GM12878 (cell line): ENCODE data around the gene ARMC9. TPM values are rescaled to one million over a fixed set of nuclear protein-coding genes. Genes with fewer than 3 reads are reported as not detected.

Experiments
- ATAC-seq: fragments of 200-7000 bp; cut with Tn5 transposase; 3 replicates; pipeline ENCODE4 v1.9.1; 2020; ENCODE audit warnings: mild to moderate bottlenecking, moderate library complexity
- BruUV-seq: library from RNA; stranded (reverse); fragments of 400-500 nt; replicated peaks from 2 replicates; lab custom pipeline; 2021; lab: Mats Ljungman, UMichigan
- CTCF ChIA-PET: fragments of 300-600 bp; sonication (Branson Sonifier 250); formaldehyde crosslinking; extraction: SDS; loops from one replicate; lab custom pipeline; 2021; ENCODE audit warnings: inconsistent platforms; lab: Yijun Ruan, JAX
- POLR2A ChIA-PET: fragments of 350-600 bp; formaldehyde crosslinking; extraction: SDS; loops from one replicate; lab custom pipeline; 2021; ENCODE audit warnings: inconsistent platforms; lab: Charles Lee
- RAD21 ChIA-PET: fragments of 300-600 bp; sonication (Branson Sonifier 250); formaldehyde crosslinking; loops from one replicate; lab custom pipeline; 2023; ENCODE audit warnings: antibody characterized with exemption; ENCODE audit not compliant: unreplicated experiment; lab: Charles Lee
- SMC1A ChIA-PET: fragments of 300-600 bp; sonication (Branson Sonifier 250); formaldehyde crosslinking; loops from one replicate; lab custom pipeline; 2023; ENCODE audit not compliant: unreplicated experiment, uncharacterized antibody; lab: Charles Lee
- DNase-seq: peaks from one replicate; pipeline ENCODE4 v3.0.0-alpha.2; 2011; ENCODE audit warnings: low read depth, low spot score
- FAIRE-seq: peaks from 3 replicates; lab custom pipeline; 2011; peaks lifted over from hg19 to GRCh38; lab: Jason Lieb, UNC
- H2AFZ ChIP-seq: 2 replicates; pipeline ENCODE4 v1.6.0; 2011; ENCODE audit warnings: low read depth, low read length, control low read depth; ENCODE audit not compliant: control insufficient read depth
- H3K27ac ChIP-seq: 2 replicates; pipeline ENCODE4 v1.5.1; 2011; ENCODE audit warnings: control low read depth; ENCODE audit not compliant: control insufficient read depth, insufficient read depth
- H3K27me3 ChIP-seq, 2 experiments: replicated peaks in 1 of 2; 2 replicates each; pipeline versions ENCODE4 v1.6.0 to v1.6.1; 2011; ENCODE audit warnings: low read length in 1 of 2; ENCODE audit not compliant: control insufficient read depth in 2 of 2, insufficient read depth in 2 of 2
- H3K36me3 ChIP-seq, 2 experiments: 2 replicates each; pipeline ENCODE4 v1.5.1; 2011; ENCODE audit warnings: low read length in 1 of 2; ENCODE audit not compliant: control insufficient read depth in 2 of 2, insufficient read depth in 2 of 2
- H3K4me1 ChIP-seq: 2 replicates; pipeline ENCODE4 v1.6.1; 2011; ENCODE audit warnings: mild to moderate bottlenecking, low read length, moderate library complexity, mixed read lengths; ENCODE audit not compliant: control insufficient read depth, insufficient read depth
- H3K4me2 ChIP-seq: 2 replicates; pipeline ENCODE4 v1.6.0; 2011; ENCODE audit warnings: control low read depth; ENCODE audit not compliant: control insufficient read depth, insufficient read depth
- H3K4me3 ChIP-seq: fragments of 200-600 bp; sonication (generic); 2 replicates; pipeline ENCODE4 v1.5.1; 2016
- H3K79me2 ChIP-seq: 2 replicates; pipeline ENCODE4 v1.6.0; 2011; ENCODE audit warnings: low read length; ENCODE audit not compliant: control insufficient read depth, insufficient read depth
- H3K9ac ChIP-seq: 2 replicates; pipeline ENCODE4 v1.8.0; 2011; ENCODE audit warnings: low read length, control low read depth, mixed read lengths; ENCODE audit not compliant: control insufficient read depth, insufficient read depth
- H3K9me3 ChIP-seq: replicated peaks from 3 replicates; pipeline ENCODE4 v1.5.1; 2011; ENCODE audit warnings: mild to moderate bottlenecking, low read length; ENCODE audit not compliant: control insufficient read depth, insufficient read depth
- H4K20me1 ChIP-seq: 2 replicates; pipeline ENCODE4 v1.6.0; 2011; ENCODE audit not compliant: control insufficient read depth, insufficient read depth
- CBX5 ChIP-seq: sonication (generic); IDR thresholded peaks from 2 replicates; pipeline ENCODE4 v1.6.1; 2016; ENCODE audit warnings: low read depth, moderate library complexity, mild to moderate bottlenecking, inconsistent platforms
- FOXM1 ChIP-seq: IDR thresholded peaks from 2 replicates; pipeline ENCODE4 v1.6.1; 2012; ENCODE audit warnings: low read depth, mild to moderate bottlenecking, inconsistent platforms, low read length, moderate library complexity
- MYC ChIP-seq: IDR thresholded peaks from 2 replicates; pipeline ENCODE4 v1.6.1; 2011; ENCODE audit warnings: mild to moderate bottlenecking, low read length, moderate library complexity, inconsistent platforms; ENCODE audit not compliant: insufficient read depth, insufficient replicate concordance, insufficient read length, severe bottlenecking
- RCOR1 ChIP-seq: conservative IDR thresholded peaks from 2 replicates; pipeline ENCODE4 v1.6.1; 2012; ENCODE audit warnings: low read depth, low read length, improper control_type of control experiment
- SMAD5 ChIP-seq: IDR thresholded peaks from 2 replicates; pipeline ENCODE4 v1.6.1; 2016; ENCODE audit warnings: antibody characterized with exemption, low read depth
- ZZZ3 ChIP-seq: IDR thresholded peaks from 2 replicates; pipeline ENCODE4 v1.6.1; 2011; ENCODE audit warnings: low read depth; ENCODE audit not compliant: control insufficient read depth, insufficient read length
- WGBS: methylation state at CpG from one replicate; pipeline ENCODE4 v1.1.6; 2016; ENCODE audit warnings: low lambda C conversion rate; ENCODE audit not compliant: insufficient replicate concordance, insufficient coverage; ENCODE audit errors: missing lambda C conversion rate; 5-methylcytosine and 5-hydroxymethylcytosine counted together
- in situ Hi-C: fragments of 300-500 bp; cut with MboI; formaldehyde crosslinking; loops from 9 replicates; pipeline ENCODE4 v1.14.3; 2018; ENCODE audit warnings: mixed read lengths
- intact Hi-C: fragments of 100-400 bp; cut with micrococcal nuclease; formaldehyde crosslinking; loops from one replicate; pipeline ENCODE4 v1.14.2; 2022; ENCODE audit not compliant: unreplicated experiment
- polyA plus RNA-seq, 11 experiments: library from polyadenylated mRNA; depleted of rRNA in 4 of 11; unstranded in 6 of 11; stranded (reverse) in 5 of 11; fragments of >200 nt; fragmentation: Nextera tagmentation in 4 of 11; fragmentation: Illumina TruSeq in 1 of 11; extraction: Ambion mirVana in 4 of 11; extraction: Trizol in 1 of 11; gene quantifications; 1 replicate in 1 of 11; 2 replicates in 10 of 11; pipeline versions ENCODE4 v1.2.1 to v1.2.3, GENCODE V29; 2011 to 2016; ENCODE audit warnings: inconsistent platforms in 2 of 11, missing spikeins in 2 of 11, low read depth in 1 of 11
- total RNA-seq, 4 experiments: library from RNA; depleted of rRNA in 3 of 4; stranded (reverse); fragments of >200 nt in 3 of 4; fragmentation: Illumina TruSeq in 1 of 4; extraction: Trizol in 1 of 4; gene quantifications; 2 replicates each; pipeline versions ENCODE4 v1.2.1 to v1.2.3, GENCODE V29; 2013 to 2021
- TF ChIP-seq, protein P1 (sequence below), 3 experiments: IDR thresholded peaks in 2 of 3; conservative IDR thresholded peaks in 1 of 3; 2 replicates each; pipeline ENCODE4 v1.5.1; 2011; ENCODE audit warnings: low read depth in 3 of 3, low read length in 3 of 3, mild to moderate bottlenecking in 3 of 3, control low read depth in 2 of 3, moderate library complexity in 2 of 3, inconsistent platforms in 1 of 3, mixed read lengths in 1 of 3; ENCODE audit not compliant: control insufficient read depth in 2 of 3, insufficient read depth in 1 of 3; ENCODE audit errors: extremely low read depth in 1 of 3
- TF ChIP-seq, protein P2 (sequence below): IDR thresholded peaks from 2 replicates; pipeline ENCODE4 v1.6.1; 2012; ENCODE audit warnings: mild to moderate bottlenecking, low read depth, low read length
- TF ChIP-seq, protein P3 (sequence below): fragments of 450-650 bp; IDR thresholded peaks from 2 replicates; pipeline ENCODE4 v1.6.1; 2018; ENCODE audit warnings: mild to moderate bottlenecking, low read depth, moderate library complexity; ENCODE audit not compliant: partially characterized antibody

ARMC9 gene
- total and polyA plus RNA-seq, 10 of the 15 experiments (the other 5 are each of a cell fraction or from before 2014, with no cell fraction given) = 3.8 to 21.8 (median 10.4) TPM

DNA sequence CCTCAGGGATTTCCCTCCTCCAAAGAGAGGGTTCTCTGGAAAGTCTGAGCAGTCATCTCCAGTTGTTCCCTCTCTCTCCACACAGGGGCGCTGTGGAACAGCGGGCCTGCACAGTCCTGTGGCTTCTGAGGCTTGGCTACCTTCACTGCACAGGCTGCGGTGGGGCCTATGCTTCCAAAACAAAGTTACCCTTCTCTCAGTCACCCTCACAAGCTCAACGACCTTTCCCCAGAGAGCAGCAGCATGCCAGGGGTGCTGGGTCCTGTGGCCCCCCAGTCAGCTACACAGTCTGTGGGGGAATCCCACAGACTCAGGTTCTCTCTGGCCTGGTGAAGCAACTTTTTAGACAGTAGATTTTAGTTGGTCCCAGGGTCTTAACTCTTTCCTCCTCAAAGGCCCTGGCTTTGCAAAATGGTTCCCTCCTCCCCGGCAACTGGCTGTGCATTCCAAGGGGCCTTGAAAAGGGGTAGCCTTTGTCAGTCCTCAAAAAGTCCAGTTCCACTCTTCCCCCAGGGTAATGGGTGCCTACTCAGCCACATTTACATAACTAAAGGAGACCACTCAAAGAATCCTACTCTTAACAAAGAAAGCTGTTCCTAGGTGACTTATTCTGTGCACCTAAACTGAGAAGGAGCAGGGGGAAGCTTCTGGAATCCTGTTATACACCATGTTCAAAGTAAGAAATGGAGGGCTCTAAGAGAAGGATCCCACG lies 212.0 kb downstream of the ARMC9 start:
- Histone ChIP-seq H2AFZ (no peak overlapping the region), H3K36me3 (no peaks in the 10 kb centered on the region), H3K9ac (no peak overlapping the region), H3K27ac (no peak overlapping the region), H3K79me2 (no peaks in the 10 kb centered on the region), H3K4me3 (no peak overlapping the region), H3K4me2 (no peak overlapping the region), H4K20me1 (no peaks in the 10 kb centered on the region; the same call in 1 of the 2 replicates), H3K4me1 (peaks cover 6% of the 10 kb centered on the region), H3K9me3 (peaks cover 6% of the 10 kb centered on the region; the same call in 2 of the 3 replicates), H3K27me3 (no peaks in the 10 kb centered on the region)
- WGBS = 79% methylated on average over 6 of the region's 6 CpGs
- SMC1A ChIA-PET = interaction anchor here (0.7 to 4.3 kb wide), 5 partner anchors 114 to 306 kb away, joined by 3 to 32 read pairs (median 4); no protein-coding TSS in a partner anchor
- BruUV-seq = no TSS peak
- TF ChIP-seq, protein P1, sequence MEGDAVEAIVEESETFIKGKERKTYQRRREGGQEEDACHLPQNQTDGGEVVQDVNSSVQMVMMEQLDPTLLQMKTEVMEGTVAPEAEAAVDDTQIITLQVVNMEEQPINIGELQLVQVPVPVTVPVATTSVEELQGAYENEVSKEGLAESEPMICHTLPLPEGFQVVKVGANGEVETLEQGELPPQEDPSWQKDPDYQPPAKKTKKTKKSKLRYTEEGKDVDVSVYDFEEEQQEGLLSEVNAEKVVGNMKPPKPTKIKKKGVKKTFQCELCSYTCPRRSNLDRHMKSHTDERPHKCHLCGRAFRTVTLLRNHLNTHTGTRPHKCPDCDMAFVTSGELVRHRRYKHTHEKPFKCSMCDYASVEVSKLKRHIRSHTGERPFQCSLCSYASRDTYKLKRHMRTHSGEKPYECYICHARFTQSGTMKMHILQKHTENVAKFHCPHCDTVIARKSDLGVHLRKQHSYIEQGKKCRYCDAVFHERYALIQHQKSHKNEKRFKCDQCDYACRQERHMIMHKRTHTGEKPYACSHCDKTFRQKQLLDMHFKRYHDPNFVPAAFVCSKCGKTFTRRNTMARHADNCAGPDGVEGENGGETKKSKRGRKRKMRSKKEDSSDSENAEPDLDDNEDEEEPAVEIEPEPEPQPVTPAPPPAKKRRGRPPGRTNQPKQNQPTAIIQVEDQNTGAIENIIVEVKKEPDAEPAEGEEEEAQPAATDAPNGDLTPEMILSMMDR (IDR thresholded peaks at IDR 0.05 in 2 of 3, conservative IDR thresholded peaks at IDR 0.05 in 1 of 3; ENCODE audit: control insufficient read depth in 2 of 3, extremely low read depth in 1 of 3, insufficient read depth in 1 of 3, low read depth in 3 of 3, low read length in 3 of 3) = peak; percentile 11 to 37 (median 36); a peak in 3 of 6 replicates
- TF ChIP-seq, protein P2, sequence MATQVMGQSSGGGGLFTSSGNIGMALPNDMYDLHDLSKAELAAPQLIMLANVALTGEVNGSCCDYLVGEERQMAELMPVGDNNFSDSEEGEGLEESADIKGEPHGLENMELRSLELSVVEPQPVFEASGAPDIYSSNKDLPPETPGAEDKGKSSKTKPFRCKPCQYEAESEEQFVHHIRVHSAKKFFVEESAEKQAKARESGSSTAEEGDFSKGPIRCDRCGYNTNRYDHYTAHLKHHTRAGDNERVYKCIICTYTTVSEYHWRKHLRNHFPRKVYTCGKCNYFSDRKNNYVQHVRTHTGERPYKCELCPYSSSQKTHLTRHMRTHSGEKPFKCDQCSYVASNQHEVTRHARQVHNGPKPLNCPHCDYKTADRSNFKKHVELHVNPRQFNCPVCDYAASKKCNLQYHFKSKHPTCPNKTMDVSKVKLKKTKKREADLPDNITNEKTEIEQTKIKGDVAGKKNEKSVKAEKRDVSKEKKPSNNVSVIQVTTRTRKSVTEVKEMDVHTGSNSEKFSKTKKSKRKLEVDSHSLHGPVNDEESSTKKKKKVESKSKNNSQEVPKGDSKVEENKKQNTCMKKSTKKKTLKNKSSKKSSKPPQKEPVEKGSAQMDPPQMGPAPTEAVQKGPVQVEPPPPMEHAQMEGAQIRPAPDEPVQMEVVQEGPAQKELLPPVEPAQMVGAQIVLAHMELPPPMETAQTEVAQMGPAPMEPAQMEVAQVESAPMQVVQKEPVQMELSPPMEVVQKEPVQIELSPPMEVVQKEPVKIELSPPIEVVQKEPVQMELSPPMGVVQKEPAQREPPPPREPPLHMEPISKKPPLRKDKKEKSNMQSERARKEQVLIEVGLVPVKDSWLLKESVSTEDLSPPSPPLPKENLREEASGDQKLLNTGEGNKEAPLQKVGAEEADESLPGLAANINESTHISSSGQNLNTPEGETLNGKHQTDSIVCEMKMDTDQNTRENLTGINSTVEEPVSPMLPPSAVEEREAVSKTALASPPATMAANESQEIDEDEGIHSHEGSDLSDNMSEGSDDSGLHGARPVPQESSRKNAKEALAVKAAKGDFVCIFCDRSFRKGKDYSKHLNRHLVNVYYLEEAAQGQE = no peak
- TF ChIP-seq, protein P3, sequence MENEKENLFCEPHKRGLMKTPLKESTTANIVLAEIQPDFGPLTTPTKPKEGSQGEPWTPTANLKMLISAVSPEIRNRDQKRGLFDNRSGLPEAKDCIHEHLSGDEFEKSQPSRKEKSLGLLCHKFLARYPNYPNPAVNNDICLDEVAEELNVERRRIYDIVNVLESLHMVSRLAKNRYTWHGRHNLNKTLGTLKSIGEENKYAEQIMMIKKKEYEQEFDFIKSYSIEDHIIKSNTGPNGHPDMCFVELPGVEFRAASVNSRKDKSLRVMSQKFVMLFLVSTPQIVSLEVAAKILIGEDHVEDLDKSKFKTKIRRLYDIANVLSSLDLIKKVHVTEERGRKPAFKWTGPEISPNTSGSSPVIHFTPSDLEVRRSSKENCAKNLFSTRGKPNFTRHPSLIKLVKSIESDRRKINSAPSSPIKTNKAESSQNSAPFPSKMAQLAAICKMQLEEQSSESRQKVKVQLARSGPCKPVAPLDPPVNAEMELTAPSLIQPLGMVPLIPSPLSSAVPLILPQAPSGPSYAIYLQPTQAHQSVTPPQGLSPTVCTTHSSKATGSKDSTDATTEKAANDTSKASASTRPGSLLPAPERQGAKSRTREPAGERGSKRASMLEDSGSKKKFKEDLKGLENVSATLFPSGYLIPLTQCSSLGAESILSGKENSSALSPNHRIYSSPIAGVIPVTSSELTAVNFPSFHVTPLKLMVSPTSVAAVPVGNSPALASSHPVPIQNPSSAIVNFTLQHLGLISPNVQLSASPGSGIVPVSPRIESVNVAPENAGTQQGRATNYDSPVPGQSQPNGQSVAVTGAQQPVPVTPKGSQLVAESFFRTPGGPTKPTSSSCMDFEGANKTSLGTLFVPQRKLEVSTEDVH = no peak
- no peak for TF ChIP-seq RCOR1
- TF ChIP-seq CBX5 = peak; percentile 63; the same call in 1 of the 2 replicates
- no peak for TF ChIP-seq MYC
- no peak for TF ChIP-seq SMAD5
- no peak for TF ChIP-seq FOXM1
- no peak for TF ChIP-seq ZZZ3
- POLR2A ChIA-PET = interaction anchor here (0.5 to 1.1 kb wide), 2 partner anchors 37 to 1335 kb away, joined by 3 to 4 read pairs; no protein-coding TSS in a partner anchor
- in situ Hi-C loops (loop anchor here (5.0 kb wide), 1 partner anchor 303 kb away; no protein-coding TSS in a partner anchor), intact Hi-C loops (loop anchor here (5.0 kb wide), 1 partner anchor 583 kb away; no protein-coding TSS in a partner anchor)
- RAD21 ChIA-PET = interaction anchor here (0.6 to 1.5 kb wide), 4 partner anchors 41 to 306 kb away, joined by 3 to 5 read pairs (median 3); partner anchors contain the start of gene NCL
- ATAC-seq (no peak), FAIRE-seq (no peak), DNase-seq (no peak)
- CTCF ChIA-PET = interaction anchor here (0.6 to 12.3 kb wide), 12 partner anchors 16 to 308 kb away, joined by 3 to 234 read pairs (median 4); partner anchors contain the start of gene HTR2B
